ENCODE results near the gene RBBP8NL.

The RBBP8NL gene

DNA sequence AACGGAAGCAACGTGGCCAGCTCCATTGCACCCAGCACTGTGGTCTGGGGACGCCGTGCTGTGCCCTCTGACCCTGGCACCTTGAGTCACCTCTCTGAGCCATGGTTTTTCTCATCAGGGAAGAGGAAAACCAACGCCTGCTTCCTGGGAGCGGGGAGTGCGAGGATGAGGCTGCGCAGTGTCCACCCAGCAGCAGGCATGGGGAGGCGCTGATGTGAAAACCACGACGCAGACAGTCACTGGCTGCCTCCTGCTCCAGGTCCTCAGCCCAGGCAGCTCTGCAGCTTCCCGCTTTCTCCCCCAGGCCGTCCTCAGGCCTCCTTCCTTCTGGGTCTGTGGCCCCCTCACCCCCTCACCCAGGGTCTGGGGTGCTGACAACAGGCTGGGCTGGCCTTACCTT lies 34.5 kb upstream of the RBBP8NL start:
- no peak for FAIRE-seq

DNA sequence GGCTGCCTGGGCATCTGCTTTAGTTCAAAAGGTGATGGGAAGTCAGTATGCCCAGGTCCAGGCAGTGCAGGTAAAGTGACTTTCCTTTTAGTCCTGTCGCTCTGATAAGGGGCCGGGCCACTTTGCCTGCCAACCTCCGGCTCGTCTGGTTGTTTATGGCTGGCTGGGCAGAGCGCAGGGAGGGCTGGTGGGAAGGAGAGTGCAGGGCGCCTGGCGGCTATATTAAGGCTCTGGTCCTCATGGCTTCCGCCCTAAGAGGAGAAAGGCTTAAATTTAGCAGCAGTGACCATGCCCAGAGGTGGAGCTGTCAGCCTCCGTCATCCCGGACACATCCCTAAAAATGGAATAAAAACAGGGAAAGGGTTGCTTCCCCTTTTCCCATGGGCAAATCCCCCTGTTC lies 33.8 kb upstream of the RBBP8NL start:
- FAIRE-seq, result no peak

DNA sequence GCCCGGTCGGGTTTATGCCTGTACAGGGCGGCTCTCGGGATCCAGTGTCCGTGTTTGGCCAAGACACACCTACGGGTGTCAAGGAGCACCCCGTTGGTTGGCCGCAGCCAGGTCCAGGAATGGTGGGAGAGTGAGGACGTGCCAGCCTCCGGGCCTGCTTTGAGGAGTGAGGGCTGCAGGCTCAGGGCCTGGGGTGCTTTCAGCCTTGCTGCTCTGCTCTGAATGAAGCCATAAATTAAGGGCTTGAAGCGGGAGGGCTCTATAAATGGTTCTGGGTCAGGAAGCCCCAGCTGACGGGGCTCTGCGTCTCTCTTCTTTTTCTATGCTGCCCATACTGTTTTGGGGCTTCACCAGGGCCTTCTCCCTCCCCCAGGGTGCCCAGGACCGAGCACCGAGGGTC lies 33.3 kb upstream of the RBBP8NL start:
- FAIRE-seq, result no peak

DNA sequence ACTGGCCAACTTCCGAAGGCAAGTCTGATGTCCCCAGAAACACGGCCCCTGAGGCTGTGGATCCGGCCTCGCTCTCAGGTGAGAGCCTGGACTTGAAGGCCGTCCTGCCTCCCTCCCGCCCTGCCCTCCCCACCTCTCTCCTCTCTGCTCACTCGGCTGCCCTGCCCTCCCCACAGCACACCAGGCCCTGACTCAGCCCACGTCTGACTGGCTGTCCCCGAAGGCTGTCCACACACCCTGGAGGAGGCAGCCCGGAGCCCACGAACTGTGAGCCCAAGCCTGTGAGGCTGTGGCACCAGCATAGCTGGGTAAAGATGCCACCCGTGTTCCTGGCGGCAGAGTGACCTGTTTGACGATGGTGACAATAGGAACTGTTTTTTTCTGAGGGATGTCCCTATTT lies 32.1 kb upstream of the RBBP8NL start:
- FAIRE-seq, result no peak

DNA sequence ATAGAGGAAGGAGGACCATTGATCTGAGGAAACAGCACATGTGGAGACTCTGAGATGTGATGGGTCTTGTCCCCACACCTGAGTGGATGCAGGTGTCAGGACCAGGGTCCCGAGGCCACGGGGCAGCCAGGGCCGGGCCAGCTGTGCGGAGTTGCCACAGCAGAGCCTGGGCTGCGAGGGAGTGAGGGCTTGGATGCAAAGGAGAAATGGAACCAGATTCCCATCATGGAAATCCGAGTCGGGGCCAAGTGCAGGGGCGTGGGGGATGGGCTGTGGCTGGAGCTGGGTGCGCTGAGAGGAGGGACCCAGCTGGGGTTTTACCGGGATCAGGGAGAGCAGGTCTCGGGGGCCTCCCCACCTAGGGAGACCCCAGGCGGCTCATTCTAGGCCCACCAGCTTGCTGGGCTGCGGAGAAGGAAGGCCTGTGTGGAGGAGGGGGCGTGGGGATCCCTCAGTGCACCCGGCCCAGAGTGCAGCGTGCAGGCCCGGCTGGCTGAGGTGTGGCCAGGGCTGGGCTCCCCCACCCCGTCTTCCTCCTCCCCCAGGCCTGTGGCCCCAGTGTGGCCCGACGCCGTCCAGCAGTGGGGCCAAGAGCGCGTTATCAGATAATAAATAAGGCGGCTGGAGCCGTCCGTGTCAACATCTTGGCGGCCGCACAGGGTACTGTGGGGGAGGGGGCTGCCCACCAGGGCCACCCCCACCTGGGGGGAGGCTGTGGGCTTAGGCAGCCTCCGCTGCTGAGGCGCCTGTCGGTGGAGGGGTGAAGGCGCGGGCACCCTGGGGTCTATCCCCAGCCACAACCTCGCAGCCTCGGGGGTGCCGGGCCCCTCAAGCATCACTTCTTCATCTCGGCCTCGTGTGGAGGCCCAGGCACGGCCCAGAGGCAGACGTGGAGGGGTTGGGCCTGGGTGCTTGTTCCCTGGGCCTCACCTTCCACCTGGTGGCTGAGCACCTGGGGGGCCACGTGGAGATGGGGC lies 31.2 kb upstream of the RBBP8NL start:
- no peak for FAIRE-seq

DNA sequence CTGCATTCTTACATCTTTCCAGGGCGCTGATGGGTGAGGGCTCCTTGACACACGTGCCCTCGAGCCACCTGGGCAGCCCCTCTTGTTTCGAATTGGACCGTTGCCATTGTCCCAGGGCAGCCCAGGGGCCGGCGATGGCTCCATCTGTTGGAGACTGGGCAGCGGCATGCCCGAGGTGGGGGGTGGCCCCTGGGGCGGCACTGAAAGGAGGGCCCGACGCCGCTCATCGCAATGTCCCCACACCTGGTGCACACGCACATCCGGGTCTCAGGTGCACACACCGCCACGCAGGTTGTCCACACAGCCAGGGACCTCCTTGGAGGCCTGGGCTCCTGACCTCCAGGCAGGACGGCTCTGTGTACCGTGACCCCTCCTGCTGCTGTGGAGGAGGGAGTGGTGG lies 30.5 kb upstream of the RBBP8NL start:
- FAIRE-seq, result no peak

DNA sequence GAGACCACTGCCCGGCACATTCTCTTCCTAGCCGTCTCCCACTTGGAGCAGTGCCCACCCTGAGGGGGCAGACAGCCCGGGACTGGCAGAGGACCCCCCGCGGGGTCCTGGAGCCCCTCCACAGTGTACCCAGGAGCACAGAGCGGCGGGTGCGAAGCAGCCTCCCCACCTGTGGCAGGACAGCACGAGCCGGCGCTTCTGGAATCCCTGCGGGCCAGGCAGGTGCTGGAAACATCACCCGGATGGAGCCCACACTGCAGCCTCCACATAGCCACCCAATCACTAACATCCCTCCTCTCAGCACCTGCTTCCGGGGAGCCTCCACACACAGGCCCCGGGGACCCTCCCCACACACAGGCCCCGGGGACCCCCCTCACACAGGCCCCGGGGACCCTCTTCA lies 29.8 kb upstream of the RBBP8NL start:
- no peak for FAIRE-seq

DNA sequence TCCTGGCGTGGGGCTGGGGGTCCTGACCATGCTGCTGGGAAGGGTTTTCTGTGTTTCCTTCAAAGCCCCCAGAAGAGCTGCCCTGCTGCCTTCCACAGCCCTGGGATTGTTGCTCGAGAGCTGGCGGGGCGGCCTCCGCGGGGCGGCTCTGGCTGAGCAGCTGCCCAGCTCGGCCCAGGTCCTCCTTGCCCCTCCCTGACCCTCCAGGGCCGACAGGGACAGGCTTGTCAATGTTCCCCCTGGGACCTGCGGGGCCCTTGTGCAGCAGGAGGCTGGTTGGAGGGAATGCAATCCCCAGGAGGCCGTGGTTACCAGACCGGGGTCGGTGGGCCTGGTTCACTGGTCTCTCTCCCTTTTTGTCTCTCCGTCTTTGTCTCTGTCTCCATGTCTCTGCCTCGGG lies 28.6 kb upstream of the RBBP8NL start:
- no peak for FAIRE-seq

DNA sequence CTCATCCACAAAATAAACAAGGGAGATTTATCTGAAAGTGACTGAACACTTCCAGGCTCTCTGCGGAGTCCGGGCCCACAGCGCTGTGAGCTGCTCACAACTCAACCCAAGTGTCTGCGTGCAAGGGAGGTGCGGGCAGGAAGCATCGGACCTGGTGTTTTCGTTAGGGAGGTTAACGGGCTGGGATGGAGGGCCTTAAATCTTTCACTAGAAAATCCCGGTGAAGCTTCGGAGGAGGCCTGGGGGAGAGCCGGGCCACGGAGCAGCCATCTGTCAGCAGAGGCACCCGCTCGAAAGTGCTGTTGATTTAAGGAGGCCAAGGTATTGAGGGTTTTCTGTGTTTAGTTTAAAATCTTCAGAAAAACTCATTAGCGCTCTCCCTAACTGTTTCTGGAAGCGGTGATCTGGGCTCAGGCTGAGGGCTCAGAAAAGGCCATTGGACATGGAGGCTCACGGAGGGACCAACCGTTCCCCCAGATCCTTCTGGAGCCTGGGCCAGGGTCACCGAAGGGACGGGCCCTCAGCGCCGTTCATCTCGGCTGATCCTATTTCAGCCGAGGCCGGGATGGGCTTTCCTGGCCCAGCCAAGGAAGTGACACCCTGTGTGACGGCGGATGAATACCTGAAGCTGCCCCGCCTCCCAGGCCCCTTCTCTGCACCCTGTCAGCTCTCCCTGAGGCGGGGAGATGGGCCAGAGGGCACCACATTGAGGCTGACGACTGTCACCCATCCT lies 27.7 kb upstream of the RBBP8NL start:
- FAIRE-seq, result no peak

DNA sequence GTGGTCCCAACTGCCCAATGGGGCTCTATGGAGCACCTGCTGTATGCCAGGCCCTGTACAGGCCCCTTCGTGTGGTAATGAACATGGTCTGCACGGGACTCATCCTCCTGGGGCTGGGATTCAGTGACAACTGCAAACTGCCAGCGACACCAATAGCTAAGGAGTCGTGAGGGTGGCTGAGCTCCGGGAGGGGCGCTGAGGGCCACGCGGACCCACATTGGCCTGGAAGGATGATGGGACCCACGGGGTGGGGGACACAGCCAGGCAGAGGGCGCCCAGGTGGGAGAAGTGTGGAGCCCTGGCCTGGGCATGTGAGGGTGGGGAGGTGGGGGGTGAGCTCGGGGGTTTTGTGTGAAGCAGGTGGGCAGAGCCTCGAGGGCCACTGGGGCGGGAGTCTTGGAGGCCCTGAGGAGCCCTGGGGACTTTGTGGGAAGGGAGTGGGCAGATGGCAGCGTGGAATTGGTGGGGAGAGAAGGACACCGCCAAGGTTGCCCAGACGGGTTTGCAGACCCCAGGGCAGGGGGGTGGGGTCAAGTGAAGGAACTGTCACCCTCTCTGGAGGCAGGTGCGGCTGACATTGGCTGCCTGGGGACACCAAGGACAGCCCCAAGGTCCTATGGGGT lies 26.0 kb upstream of the RBBP8NL start:
- FAIRE-seq, result no peak

DNA sequence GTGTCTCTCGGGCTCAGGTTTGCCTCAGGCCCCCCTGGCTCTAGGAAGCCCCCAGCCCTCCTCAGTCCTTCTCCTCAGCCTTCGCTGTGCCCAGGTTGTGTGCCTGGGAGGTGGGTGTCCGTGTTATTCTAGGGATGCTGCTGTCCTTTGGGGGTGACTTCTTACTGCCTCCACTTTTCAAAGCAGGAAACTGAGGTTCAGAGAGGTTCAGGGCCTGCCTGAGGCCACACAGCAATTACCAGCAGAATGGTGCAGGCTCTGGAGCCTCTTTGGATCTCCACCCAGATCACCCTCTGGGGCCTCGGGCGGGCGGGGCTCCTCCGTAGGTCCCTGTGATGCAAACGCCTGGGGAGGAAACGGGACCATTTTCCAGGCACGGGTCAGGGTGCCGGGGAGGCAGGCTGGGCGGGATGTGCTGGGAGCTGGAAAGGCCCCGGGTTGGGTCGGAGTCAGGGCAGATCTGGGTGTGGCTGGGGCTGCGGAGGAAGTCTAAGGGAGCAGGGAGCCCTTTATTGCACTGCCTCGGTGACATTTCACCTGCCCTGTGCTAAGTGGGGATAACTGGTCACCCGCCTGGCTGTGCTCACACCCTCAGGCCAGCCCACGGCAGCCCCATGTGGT lies 25.2 kb upstream of the RBBP8NL start:
- no peak for FAIRE-seq

DNA sequence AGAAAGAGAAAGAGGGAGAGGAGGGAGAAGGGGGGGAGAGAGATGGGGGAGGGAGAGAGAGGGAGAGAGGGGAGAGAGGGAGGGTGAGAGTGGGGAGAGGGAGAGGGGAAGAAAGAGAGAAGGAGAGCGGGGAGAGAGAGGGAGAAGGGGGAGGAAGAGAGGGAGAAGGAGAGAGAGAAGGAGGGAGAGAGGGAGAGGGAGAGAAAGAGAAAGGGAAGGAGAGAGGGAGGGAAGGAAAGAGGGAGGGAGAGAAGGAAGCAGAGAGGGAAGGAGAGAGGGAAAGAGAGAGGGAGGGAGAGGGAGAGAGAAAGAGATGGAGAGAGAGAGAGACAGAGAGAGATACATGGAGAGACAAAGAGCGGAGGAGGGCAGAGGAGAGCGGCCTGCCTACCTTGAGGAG lies 24.6 kb upstream of the RBBP8NL start:
- no peak for FAIRE-seq

DNA sequence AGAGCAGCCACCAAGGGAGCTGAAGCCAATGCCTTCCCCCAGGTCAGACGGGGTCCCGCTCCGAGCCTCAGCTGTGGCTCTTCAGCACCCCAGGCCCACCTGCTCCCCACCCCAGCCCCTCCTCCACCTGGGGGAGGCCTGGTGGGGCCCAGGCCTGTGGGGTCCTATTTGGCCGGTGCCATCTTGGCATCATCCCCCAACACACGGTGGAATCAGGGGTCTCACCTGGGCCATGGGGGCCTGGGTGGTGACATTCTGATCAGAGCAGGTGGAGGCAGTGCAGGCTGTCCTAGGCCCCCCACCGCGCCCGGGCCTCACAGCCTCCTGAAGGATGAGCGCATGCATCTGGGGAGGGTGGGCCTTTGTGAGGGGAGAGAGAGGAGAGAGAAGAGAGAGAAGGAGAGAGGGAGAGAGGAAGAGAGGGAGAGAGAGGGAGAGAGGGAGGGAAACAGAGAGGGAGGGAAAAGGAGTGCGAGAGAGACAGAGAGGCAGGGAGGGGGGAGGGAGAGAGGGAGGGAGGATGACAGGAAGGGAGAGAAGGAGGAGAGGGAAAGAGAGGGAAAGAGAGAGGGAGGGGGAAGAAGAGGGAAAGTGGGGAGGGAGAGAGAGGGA lies 23.9 kb upstream of the RBBP8NL start:
- FAIRE-seq, result no peak

DNA sequence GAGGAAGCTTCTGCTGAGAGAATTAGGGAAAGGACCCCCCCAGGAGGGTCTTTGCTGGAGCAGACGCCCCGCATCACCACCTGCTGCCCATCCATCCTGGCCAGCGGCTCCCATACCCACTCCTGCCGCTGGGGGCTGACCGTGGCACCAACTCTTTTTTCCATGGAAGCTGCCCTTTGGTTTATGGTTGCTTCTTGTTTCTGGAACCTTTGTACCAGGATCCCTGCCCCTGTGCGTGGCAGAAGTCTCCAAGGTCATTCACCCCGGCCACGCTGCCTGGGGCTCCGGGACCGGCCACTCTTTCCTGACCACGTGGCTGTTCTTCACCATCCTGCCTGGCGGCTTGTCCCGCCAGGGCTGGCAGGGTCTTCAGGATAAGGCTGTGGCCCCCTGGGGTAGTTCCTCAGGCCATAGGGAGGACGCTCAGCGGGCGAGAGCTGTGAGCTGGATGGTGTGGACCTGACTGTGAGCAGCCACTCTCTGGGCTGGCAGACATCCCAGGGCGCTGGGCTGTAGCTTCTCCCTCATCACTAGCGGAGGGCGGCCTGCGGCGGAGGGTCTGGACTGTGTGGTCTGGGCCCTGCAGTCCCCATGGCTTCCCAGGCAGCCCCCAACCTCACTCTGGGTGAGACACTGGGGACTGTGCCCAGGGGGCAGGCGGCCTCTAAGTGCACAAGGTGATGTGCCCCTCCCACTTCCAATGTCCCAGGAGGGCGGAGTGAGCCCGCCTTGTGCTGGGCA lies 22.8 kb upstream of the RBBP8NL start:
- no peak for FAIRE-seq

DNA sequence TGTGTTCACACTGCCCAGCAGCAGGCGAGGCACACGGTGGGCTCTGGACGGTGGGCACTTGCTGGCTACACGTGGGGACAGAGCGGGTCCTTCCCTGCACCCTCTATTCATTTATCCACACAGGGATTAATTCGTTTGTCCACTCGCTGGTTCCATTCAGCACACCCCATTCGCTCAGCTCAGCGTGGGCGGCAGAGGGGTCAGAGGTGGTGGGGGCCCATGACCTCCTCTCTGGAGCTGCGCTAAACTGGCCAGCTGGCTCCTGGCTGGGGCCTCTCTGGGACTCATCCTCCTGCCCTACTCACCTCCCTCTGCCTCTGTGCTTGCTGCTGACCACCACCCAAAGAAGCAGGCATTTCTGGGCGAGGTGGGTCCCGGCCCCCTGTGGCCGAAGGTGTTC lies 21.4 kb upstream of the RBBP8NL start:
- no peak for FAIRE-seq

DNA sequence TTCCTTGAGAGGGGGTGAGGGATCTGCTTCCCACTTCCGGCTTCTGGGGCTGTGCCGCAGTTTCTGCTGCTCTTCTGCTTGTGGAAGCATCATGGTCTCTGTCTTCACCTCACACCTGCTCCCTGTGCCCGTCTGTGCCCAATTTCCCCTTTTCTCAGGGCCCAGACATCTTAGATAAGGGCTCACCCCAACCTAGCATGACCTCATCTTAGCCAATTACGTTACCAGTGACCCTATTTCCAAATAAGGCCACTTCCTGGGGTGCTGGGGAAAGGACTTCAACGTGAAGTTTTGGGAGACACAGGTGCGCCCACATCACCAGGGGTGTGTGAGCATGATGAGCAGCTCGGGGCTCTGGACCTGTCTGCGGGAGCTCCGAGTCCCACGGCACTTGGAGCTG lies 20.7 kb upstream of the RBBP8NL start:
- no peak for FAIRE-seq

DNA sequence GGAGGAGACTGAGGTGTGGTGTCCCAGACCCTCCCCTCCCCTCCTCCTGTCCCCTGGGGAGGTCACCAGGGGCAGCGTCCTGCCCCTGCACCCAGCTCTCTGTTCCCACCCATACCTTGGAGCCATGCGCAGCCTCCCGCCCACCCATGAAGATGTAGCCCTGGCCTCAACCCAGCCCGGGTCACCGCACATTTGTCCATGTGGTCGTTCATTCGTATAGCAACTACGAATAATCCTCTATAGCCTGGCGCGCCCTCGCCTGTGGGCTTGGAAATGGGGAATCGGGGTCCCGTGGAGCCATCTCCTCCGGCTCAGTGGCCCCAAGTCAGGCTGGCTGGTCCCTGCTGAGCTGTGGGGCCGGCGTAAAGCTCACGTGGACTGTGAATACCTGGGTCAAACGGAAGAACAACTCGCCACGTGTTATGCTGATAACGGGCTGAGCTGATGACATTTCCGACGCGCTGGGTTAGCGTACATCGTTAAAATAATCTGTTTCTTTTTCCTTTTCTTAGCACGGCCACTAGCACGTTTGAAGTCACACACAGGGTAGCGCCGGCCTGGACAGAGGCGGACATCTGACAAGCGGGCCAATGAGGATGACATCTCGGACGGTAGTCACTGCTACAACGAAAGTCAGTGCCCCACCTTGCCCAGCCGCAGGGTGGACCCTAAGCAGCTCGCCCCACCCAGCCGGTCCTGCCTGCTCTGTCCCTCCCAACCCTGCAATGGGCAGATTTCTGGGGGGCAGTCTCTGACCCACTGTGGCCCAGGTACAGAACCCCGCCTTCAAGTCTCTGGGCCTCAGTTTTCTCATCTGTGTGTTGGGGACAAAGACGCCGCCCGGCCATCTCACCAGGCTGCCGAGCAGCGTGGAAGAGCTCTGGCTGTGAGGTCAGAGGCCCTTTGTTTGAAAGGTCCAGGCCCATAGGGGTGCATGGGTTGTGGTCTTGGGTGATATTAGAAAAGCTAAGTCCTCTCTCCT lies 19.8 kb upstream of the RBBP8NL start:
- FAIRE-seq, result no peak

DNA sequence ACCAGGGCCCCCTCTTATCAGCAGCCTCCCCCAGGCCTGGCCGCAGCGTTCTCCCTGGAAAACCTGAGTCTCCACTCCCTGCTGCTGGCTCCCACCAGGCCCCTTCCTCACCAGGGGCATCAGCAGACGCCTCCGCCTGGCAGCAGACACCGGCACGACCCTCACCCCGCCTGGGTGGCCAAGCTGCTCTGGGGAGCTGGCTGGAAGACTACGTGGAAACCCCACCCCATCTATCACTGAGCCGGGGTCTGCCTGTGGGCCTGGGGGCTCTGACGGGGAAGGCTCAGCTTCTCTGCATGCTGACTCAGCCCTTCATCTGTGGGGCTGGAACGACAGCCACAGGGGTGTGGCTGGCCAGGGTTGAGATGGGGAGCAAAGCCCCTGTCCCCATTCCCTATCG lies 19.1 kb upstream of the RBBP8NL start:
- no peak for FAIRE-seq

DNA sequence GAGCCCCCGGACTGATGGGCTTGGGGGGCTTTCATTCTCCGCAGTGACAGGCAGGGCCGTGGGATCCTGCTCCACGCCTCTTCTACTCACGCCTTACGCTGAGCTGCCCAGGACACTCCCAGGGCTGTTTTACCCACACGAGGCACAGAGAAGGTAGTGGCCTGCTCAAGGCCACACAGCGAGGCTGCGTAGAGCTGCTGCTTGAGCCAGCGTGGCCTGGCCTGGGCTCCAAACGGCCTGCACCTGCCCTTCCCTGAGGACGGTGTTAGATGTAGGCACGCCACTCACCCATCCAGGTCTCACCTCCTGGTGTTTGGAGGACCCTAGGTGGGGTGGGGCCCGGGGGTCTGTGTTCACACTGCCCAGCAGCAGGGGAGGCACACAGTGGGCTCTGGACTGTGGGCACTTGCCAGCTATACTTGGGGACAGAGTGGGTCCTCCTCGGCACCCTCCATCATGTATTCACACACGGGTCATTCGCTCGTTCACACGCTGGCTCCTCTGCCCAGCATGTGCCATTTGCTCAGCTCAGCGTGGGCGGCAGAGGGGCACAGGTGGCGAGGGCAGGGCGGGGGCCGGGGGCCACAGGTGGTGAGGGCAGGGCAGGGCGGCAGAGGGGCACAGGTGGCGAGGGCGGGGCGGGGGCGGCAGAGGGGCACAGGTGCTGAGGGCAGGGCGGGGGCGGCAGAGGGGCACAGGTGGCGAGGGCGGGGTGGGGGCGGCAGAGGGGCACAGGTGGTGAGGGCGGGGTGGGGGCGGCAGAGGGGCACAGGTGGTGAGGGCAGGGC lies 18.4 kb upstream of the RBBP8NL start:
- FAIRE-seq, result no peak

DNA sequence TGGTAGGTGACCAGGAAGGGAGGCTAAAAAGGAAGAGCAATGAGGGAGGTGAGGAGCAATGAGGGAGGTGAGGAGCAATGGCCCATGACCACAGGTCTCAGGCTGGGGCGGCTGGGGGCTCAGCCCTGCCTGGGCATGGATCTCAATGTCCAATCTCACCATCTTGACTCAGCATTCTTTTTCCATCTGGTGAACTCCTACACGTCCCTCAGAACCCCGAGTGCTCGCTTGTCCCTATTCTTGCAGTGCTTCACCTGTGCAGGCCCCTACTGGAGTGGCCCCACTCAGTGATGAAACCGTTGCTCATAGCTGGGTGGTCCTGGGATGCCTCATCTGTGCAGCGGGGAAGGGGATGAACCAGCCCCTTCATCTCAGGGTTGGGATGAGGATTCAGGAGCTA lies 16.9 kb upstream of the RBBP8NL start:
- FAIRE-seq, result no peak

Data from A204.1 (cell line).